ENCODE measurements around the gene BST2.
"Not testable (repeated sequence)": the region's sequence is repeated elsewhere in the genome, so short reads cannot be mapped to it uniquely, and the experiment has no call there.

The BST2 gene

DNA sequence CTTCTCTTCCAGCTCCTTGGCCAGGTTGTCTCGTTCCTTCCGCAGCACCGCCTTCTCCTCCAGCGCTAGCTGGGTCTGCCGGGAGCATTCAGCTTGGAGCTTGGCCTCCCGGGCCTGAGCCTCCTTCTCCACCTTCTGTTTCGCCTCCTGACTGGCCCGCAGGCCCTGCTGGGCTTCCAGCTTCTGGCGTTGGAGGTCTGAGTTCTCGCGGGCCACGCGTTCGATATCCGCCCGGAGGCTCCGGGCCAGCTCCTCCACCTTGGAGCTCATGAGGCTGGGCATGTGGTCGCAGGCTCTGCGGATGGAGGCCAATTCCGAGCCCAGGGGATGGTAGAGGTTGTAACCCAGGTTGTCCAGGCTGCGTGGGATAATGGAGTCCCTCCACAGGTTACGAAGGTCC, 40.1 kb downstream of the BST2 start:
- no peaks in the 10 kb centered on the region for H3K9me3 ChIP-seq (ENCODE audit: control insufficient read depth in 2 of 2, low read length in 2 of 2)
- no peaks in the 10 kb centered on the region for H3K36me3 ChIP-seq (ENCODE audit: control insufficient read depth in 2 of 2, insufficient read depth in 2 of 2, low read length in 2 of 2)
- H3K27ac ChIP-seq (ENCODE audit: low read depth in 2 of 2, low read length in 2 of 2): no peak overlapping the region
- no peak overlapping the region for H3K9ac ChIP-seq (ENCODE audit: low read depth in 1 of 2, low read length in 2 of 2)
- H3K4me1 ChIP-seq (ENCODE audit: control insufficient read depth in 2 of 2, insufficient read depth in 2 of 2, low read length in 2 of 2): peaks cover 0 to 2% of the 10 kb centered on the region in 2 donors
- H3K27me3 ChIP-seq (ENCODE audit: control insufficient read depth in 2 of 2, insufficient read depth in 2 of 2, low read length in 2 of 2): no peaks in the 10 kb centered on the region
- H3K4me3 ChIP-seq (ENCODE audit: low read length in 2 of 2): no peak overlapping the region

DNA sequence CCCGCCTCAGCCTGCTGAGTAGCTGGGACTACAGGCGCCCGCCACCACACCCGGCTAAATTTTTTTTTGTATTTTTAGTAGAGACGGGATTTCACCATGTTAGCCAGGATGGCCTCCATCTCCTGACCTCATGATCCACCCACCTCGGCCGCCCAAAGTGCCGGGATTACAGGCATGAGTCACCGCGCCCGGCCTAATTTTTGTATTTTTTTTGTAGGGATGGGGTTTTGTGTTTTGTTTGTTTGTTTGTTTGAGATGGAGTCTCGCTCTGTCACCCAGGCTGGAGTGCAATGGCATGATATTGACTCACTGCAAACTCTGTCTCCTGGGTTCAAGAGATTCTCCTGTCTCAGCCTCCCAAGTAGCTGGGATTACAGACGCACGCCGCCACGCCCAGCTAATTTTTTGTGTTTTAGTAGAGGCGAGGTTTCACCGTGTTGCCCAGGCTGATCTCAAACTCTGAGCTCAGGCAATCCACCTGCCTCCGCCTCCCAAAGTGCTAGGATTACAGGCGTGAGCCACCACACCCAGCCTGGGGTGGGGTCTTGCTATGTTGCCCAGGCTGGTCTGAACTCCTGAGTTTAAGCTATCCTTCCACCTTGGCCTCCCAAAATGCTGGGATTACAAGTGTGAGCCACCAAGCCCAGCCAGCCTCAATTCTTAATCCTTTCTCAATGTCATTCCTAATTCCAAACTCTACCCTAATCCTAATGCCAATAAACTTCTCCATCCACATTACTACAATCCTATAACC, 41.4 kb downstream of the BST2 start:
- H3K9me3 ChIP-seq (ENCODE audit: control insufficient read depth in 2 of 2, low read length in 2 of 2); H3K9ac ChIP-seq (ENCODE audit: low read depth in 1 of 2, low read length in 2 of 2); H3K27ac ChIP-seq (ENCODE audit: low read depth in 2 of 2, low read length in 2 of 2); H3K27me3 ChIP-seq (ENCODE audit: control insufficient read depth in 2 of 2, insufficient read depth in 2 of 2, low read length in 2 of 2); H3K4me1 ChIP-seq (ENCODE audit: control insufficient read depth in 2 of 2, insufficient read depth in 2 of 2, low read length in 2 of 2); H3K4me3 ChIP-seq (ENCODE audit: low read length in 2 of 2); H3K36me3 ChIP-seq (ENCODE audit: control insufficient read depth in 2 of 2, insufficient read depth in 2 of 2, low read length in 2 of 2): not testable (repeated sequence)

DNA sequence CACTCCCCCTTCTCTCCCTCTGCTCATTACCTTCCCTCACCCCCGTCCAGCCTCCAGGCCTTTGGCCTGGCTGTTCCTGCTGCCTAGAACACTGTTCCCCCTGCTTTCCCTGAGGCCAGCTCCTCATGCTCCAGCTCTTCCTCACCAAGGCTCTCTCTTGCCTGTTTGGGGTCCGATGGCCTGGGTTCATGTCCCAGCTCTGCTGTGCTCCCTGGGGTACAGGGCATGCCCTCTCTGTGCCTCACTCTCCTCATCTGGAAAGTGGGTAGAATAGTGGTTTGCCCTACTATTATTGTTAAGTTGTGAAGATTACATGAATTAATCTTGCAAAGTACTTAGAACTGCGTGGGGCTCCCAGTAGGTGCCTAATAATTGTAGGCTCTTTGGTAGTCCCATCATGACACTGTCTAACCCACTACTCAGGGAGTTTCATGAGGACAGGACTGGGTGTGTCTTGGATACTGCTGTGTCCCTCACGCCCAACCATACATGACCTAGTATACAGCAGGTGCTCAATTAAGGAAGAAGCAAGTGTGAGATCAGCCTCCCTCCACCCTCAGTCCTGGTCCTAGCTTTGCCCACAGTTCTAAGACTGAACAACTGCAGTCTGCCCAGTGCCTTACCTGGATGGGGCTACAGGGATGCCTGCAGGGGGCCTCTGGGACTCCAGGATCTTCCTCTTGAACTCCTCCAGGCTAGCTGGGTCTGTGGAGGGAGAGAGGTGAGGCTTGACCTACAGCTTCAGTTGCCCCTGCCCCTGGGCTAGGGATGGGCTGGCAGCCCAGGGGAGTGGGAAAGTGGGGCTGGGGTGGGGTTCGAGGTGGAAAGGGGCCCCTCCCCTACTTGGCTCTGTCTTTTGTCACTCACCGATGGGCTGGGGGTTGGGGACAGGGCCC, 45.3 kb downstream of the BST2 start:
- Histone ChIP-seq H3K4me3 (ENCODE audit: low read length in 2 of 2) (no peak overlapping the region), H3K27ac (ENCODE audit: low read depth in 2 of 2, low read length in 2 of 2) (no peak overlapping the region), H3K9me3 (ENCODE audit: control insufficient read depth in 2 of 2, low read length in 2 of 2) (no peaks in the 10 kb centered on the region), H3K27me3 (ENCODE audit: control insufficient read depth in 2 of 2, insufficient read depth in 2 of 2, low read length in 2 of 2) (no peaks in the 10 kb centered on the region), H3K9ac (ENCODE audit: low read depth in 1 of 2, low read length in 2 of 2) (no peak overlapping the region), H3K36me3 (ENCODE audit: control insufficient read depth in 2 of 2, insufficient read depth in 2 of 2, low read length in 2 of 2) (no peaks in the 10 kb centered on the region), H3K4me1 (ENCODE audit: control insufficient read depth in 2 of 2, insufficient read depth in 2 of 2, low read length in 2 of 2) (no peaks in the 10 kb centered on the region)

DNA sequence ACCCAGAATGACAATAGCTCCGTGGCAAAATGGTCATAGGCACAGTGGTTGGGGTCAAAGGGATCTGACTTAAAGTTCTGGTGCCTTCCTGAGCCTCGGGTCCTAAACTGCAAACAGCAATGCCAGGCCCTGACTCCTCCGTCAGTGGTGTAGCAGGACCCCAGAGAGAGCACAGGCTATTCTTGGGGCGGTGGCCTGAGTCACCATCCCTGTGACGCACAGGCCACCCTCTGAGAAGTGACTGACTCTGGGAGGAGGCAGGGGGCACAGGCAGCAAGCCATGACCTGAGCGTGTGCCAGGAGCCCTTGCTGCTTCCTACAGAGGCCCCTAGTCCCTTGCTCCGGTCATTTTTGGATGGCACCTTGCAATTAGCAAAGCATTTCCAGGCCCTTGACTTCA, 47.0 kb downstream of the BST2 start:
- Histone ChIP-seq H3K27me3 (ENCODE audit: control insufficient read depth in 2 of 2, insufficient read depth in 2 of 2, low read length in 2 of 2) (no peaks in the 10 kb centered on the region), H3K9ac (ENCODE audit: low read depth in 1 of 2, low read length in 2 of 2) (no peak overlapping the region), H3K36me3 (ENCODE audit: control insufficient read depth in 2 of 2, insufficient read depth in 2 of 2, low read length in 2 of 2) (no peaks in the 10 kb centered on the region), H3K27ac (ENCODE audit: low read depth in 2 of 2, low read length in 2 of 2) (no peak overlapping the region), H3K9me3 (ENCODE audit: control insufficient read depth in 2 of 2, low read length in 2 of 2) (no peaks in the 10 kb centered on the region), H3K4me3 (ENCODE audit: low read length in 2 of 2) (no peak overlapping the region), H3K4me1 (ENCODE audit: control insufficient read depth in 2 of 2, insufficient read depth in 2 of 2, low read length in 2 of 2) (no peaks in the 10 kb centered on the region)

DNA sequence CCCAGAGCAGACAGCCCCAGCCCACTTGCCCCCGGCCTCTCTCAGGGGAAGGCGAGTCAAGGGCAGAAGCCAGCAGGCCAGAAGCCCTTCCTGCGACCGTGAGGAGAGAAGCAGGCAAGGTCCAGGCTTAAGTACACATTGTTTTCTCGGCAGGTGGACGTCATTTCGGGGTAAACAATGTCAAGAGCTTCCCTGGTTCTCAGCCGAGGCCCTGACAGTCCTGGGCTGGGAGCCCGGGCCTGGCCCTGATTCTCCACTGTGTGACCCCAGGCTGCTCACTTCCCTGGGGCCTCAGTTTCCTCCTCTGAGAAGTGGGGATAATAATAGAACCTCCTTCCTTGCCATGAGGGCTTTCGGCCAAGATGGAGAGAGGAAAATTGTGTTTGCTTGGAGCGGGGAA, 47.7 kb downstream of the BST2 start:
- no peak overlapping the region for H3K4me3 ChIP-seq (ENCODE audit: low read length in 2 of 2)
- no peaks in the 10 kb centered on the region for H3K4me1 ChIP-seq (ENCODE audit: control insufficient read depth in 2 of 2, insufficient read depth in 2 of 2, low read length in 2 of 2)

DNA sequence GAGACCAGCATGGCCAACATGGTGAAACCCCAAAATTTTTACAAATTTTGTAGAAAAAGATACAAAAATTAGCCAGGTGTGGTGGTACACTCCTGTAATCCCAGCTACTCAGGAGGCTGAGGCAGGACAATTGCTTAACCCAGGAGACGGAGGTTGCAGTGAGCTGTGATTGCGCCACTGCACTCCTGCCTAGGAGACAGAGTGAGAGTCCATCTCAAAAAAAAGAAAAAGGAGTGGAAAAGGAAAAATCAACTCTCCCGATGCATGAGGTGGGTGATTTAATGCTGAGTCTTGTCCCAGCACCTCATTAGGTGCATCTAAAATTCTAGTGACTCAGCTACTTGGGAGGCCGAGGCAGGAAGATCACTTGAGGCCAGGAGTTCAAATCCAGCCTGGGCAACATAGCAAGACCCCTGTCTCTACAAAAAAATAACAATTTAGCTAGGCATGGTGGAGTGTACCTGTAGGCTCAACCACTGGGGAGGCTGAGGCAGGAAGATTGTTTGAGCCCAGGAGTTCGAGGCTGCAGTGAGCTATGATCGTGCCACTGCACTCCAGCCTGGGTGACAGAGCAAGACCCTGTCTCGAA, 48.3 kb downstream of the BST2 start:
- no peaks in the 10 kb centered on the region for H3K4me1 ChIP-seq (ENCODE audit: control insufficient read depth in 2 of 2, insufficient read depth in 2 of 2, low read length in 2 of 2)
- no peaks in the 10 kb centered on the region for H3K9me3 ChIP-seq (ENCODE audit: control insufficient read depth in 2 of 2, low read length in 2 of 2)
- H3K27me3 ChIP-seq (ENCODE audit: control insufficient read depth in 2 of 2, insufficient read depth in 2 of 2, low read length in 2 of 2): no peaks in the 10 kb centered on the region
- no peaks in the 10 kb centered on the region for H3K36me3 ChIP-seq (ENCODE audit: control insufficient read depth in 2 of 2, insufficient read depth in 2 of 2, low read length in 2 of 2)
- no peak overlapping the region for H3K27ac ChIP-seq (ENCODE audit: low read depth in 2 of 2, low read length in 2 of 2)
- no peak overlapping the region for H3K9ac ChIP-seq (ENCODE audit: low read depth in 1 of 2, low read length in 2 of 2)
- H3K4me3 ChIP-seq (ENCODE audit: low read length in 2 of 2): no peak overlapping the region

More for the DNA sequence above, 47.7 kb downstream of the BST2 start:
- Histone ChIP-seq H3K36me3 (ENCODE audit: control insufficient read depth in 2 of 2, insufficient read depth in 2 of 2, low read length in 2 of 2) (no peaks in the 10 kb centered on the region), H3K27me3 (ENCODE audit: control insufficient read depth in 2 of 2, insufficient read depth in 2 of 2, low read length in 2 of 2) (no peaks in the 10 kb centered on the region), H3K9me3 (ENCODE audit: control insufficient read depth in 2 of 2, low read length in 2 of 2) (no peaks in the 10 kb centered on the region), H3K9ac (ENCODE audit: low read depth in 1 of 2, low read length in 2 of 2) (no peak overlapping the region), H3K27ac (ENCODE audit: low read depth in 2 of 2, low read length in 2 of 2) (no peak overlapping the region)

DNA sequence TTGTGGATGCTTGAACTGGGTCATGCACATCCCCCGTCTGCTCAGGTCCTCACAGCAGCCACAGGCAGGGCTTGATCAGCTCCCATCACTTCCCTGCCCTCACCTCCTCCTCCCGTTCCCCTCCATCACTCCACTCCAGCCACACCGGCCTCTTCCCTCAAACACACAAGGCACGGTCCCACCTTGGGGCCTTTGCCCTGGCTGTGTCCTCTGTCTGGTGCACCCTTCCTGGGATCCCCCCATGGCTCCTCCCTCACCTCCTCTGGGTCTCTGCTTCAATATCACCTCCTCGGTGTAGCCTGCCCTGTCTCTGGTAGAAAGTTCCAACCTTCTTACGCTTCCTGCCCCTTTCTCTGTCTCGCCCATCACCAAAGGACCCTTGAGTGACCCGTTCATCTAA, 52.0 kb downstream of the BST2 start:
- H3K27me3 ChIP-seq (ENCODE audit: control insufficient read depth in 2 of 2, insufficient read depth in 2 of 2, low read length in 2 of 2): peaks cover 5 to 6% of the 10 kb centered on the region in 2 donors
- no peaks in the 10 kb centered on the region for H3K36me3 ChIP-seq (ENCODE audit: control insufficient read depth in 2 of 2, insufficient read depth in 2 of 2, low read length in 2 of 2)
- peaks cover 0 to 3% of the 10 kb centered on the region in 2 donors for H3K4me1 ChIP-seq (ENCODE audit: control insufficient read depth in 2 of 2, insufficient read depth in 2 of 2, low read length in 2 of 2)
- no peaks in the 10 kb centered on the region for H3K9me3 ChIP-seq (ENCODE audit: control insufficient read depth in 2 of 2, low read length in 2 of 2)
- H3K4me3 ChIP-seq (ENCODE audit: low read length in 2 of 2): no peak overlapping the region
- H3K27ac ChIP-seq (ENCODE audit: low read depth in 2 of 2, low read length in 2 of 2): no peak overlapping the region
- no peak overlapping the region for H3K9ac ChIP-seq (ENCODE audit: low read depth in 1 of 2, low read length in 2 of 2)
